Measurements from ENCODE around the gene FANCC. TPM values are rescaled to one million over a fixed set of nuclear protein-coding genes. Genes with fewer than 3 reads are reported as not detected.
A peak's percentile ranks its signal among the peaks of the same experiment; 100 is the strongest.

The FANCC gene
- total and polyA plus RNA-seq, 2 experiments from 2014 or later, result 13.1 to 15.6 TPM

DNA sequence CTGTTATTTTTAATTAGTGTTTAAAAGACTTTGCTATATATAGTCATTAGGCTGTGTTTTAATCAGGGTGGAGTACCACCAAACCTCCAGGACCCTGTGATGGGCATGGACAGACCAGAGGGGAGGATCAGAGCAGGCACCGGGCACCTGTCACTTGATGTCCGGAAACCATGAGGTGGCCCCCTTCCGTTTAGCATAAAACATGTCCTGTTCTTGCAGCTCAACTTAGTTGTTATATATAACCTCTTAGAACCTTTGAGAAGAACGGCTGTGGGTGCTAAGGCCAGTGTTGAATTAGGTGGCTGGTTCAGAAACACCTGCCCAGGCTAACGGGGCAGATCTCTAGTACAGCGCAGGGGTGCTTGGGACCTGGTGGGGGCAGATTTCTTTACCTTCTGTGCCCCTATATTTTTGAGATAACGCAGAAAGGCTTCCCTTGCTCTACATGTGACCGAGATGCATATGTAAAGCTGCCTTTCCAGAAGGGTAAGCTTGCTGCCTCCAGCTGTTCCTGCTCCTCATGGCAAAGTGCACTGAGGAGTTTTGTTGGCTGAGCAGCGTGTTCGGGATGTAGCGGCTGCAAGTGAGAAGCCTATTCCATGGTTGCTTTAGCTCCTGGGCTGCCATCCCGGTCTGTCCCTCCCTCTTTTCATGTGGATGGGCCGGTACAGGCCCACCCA, 255.5 kb downstream of the FANCC start:
- no peak overlapping the region for H2AFZ ChIP-seq
- 87% methylated on average over 13 of the region's 13 CpGs for WGBS (ENCODE audit: low lambda C conversion rate, missing lambda C conversion rate)
- peaks cover 66% of the 10 kb centered on the region for H3K4me1 ChIP-seq (ENCODE audit: insufficient read depth)
- TF ChIP-seq EZH2 (IDR thresholded peaks at IDR 0.05; ENCODE audit: borderline replicate concordance), result no peak
- no peak for TF ChIP-seq CTCF (IDR thresholded peaks at IDR 0.05; ENCODE audit: poor library complexity)
- TF ChIP-seq EZH2phosphoT487 (IDR thresholded peaks at IDR 0.05; ENCODE audit: low read depth, severe bottlenecking, unreplicated experiment), result no peak
- H3K4me3 ChIP-seq, result no peak overlapping the region
- H4K20me1 ChIP-seq (ENCODE audit: insufficient read depth, poor library complexity, severe bottlenecking), result peaks cover 86% of the 10 kb centered on the region
- no peaks in the 10 kb centered on the region for H3K36me3 ChIP-seq (replicated peaks; ENCODE audit: insufficient read depth, low read depth)
- no peak overlapping the region for H3K4me2 ChIP-seq
- no peaks in the 10 kb centered on the region for H3K9me2 ChIP-seq (replicated peaks; ENCODE audit: insufficient read depth)
- peaks cover 99% of the 10 kb centered on the region for H3K79me2 ChIP-seq
- H3K27ac ChIP-seq, result no peak overlapping the region
- no peaks in the 10 kb centered on the region for H3K9me3 ChIP-seq (ENCODE audit: low read depth)
- DNase-seq (ENCODE audit: low spot score), result no peak
- H3K27me3 ChIP-seq, result no peaks in the 10 kb centered on the region

DNA sequence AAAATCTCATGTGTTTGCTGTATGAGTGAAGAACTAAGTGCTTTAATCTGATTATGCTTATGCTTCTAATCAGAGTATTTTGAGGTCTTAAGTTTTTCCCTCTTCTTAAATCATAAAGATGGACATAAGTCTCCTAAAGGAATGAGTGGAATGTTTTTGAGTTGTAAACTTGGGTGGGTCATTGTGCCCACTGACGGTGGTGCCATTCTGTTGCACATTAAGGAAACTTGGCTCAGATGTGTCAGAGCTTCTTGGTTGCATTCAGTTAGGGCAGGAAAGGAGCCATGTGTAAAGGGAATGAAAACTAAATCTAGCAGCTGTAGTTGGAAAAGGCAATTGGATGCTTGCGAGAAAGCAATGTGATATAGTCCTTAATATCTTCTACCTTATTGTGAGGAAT, 256.6 kb downstream of the FANCC start:
- WGBS (ENCODE audit: low lambda C conversion rate, missing lambda C conversion rate), result 72% methylated on average over 2 of the region's 2 CpGs
- peaks cover 87% of the 10 kb centered on the region for H4K20me1 ChIP-seq (ENCODE audit: insufficient read depth, poor library complexity, severe bottlenecking)
- no peak for TF ChIP-seq CTCF (IDR thresholded peaks at IDR 0.05; ENCODE audit: poor library complexity)
- TF ChIP-seq EZH2 (IDR thresholded peaks at IDR 0.05; ENCODE audit: borderline replicate concordance), result no peak
- no peak for TF ChIP-seq EZH2phosphoT487 (IDR thresholded peaks at IDR 0.05; ENCODE audit: low read depth, severe bottlenecking, unreplicated experiment)
- peaks cover 99% of the 10 kb centered on the region for H3K79me2 ChIP-seq
- no peak overlapping the region for H3K4me2 ChIP-seq
- no peak overlapping the region for H3K4me3 ChIP-seq
- no peaks in the 10 kb centered on the region for H3K36me3 ChIP-seq (replicated peaks; ENCODE audit: insufficient read depth, low read depth)
- H3K27ac ChIP-seq, result peak overlapping the region; percentile 42
- H3K9me3 ChIP-seq (ENCODE audit: low read depth), result no peaks in the 10 kb centered on the region
- H3K27me3 ChIP-seq, result no peaks in the 10 kb centered on the region
- no peaks in the 10 kb centered on the region for H3K9me2 ChIP-seq (replicated peaks; ENCODE audit: insufficient read depth)
- DNase-seq (ENCODE audit: low spot score), result no peak
- peaks cover 66% of the 10 kb centered on the region for H3K4me1 ChIP-seq (ENCODE audit: insufficient read depth)
- H2AFZ ChIP-seq, result no peak overlapping the region

DNA sequence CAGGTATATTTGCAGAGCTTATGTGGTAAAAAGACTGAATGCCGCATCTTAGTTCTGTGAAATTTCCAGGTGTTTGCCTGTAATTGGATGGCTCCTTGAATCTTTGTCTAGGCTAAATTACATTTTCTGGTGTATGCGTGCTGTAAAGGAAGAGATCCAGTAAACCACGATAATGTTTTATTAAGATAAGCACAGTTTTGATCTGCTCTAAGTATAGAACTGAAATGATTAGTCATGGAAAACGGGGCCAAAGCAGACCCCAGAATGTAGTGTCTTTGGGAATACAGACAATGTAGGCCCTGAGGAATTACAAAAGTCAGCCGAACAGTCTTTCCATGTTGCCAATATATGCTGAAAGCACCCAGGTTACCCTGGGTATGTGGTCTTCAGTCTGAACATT, 257.3 kb downstream of the FANCC start:
- Histone ChIP-seq H3K36me3 (replicated peaks; ENCODE audit: insufficient read depth, low read depth) (no peaks in the 10 kb centered on the region), H3K79me2 (peaks cover 99% of the 10 kb centered on the region), H3K9me3 (ENCODE audit: low read depth) (no peaks in the 10 kb centered on the region), H3K27me3 (no peaks in the 10 kb centered on the region), H2AFZ (no peak overlapping the region), H3K4me1 (ENCODE audit: insufficient read depth) (peaks cover 64% of the 10 kb centered on the region), H3K4me3 (no peak overlapping the region), H3K9me2 (replicated peaks; ENCODE audit: insufficient read depth) (no peaks in the 10 kb centered on the region), H3K4me2 (peak overlapping the region; percentile 37), H4K20me1 (ENCODE audit: insufficient read depth, poor library complexity, severe bottlenecking) (peaks cover 86% of the 10 kb centered on the region), H3K27ac (peak overlapping the region; percentile 42)
- WGBS (ENCODE audit: low lambda C conversion rate, missing lambda C conversion rate), result 60% methylated on average over 5 of the region's 5 CpGs
- DNase-seq (ENCODE audit: low spot score), result no peak
- no peak for TF ChIP-seq CTCF (IDR thresholded peaks at IDR 0.05; ENCODE audit: poor library complexity)
- no peak for TF ChIP-seq EZH2phosphoT487 (IDR thresholded peaks at IDR 0.05; ENCODE audit: low read depth, severe bottlenecking, unreplicated experiment)
- no peak for TF ChIP-seq EZH2 (IDR thresholded peaks at IDR 0.05; ENCODE audit: borderline replicate concordance)
